MM.1S (cell line): ENCODE data around the gene SLC23A1.
A peak's percentile ranks its signal among the peaks of the same experiment; 100 is the strongest.

Experiments
- DNase-seq: peaks from one replicate; pipeline ENCODE4 v3.0.0-alpha.2; 2015
- H2AFZ ChIP-seq: fragments of 300-600 bp; sonication (generic); 2 replicates; pipeline ENCODE4 v1.6.0; 2016; ENCODE audit warnings: antibody characterized with exemption, low read length
- H3F3A ChIP-seq: fragments of 300-600 bp; sonication (generic); 2 replicates; pipeline ENCODE4 v1.6.1; 2016; ENCODE audit warnings: mild to moderate bottlenecking, antibody characterized with exemption, low read length, moderate library complexity, mixed read lengths; ENCODE audit not compliant: insufficient read depth
- H3K27ac ChIP-seq: fragments of 300-600 bp; sonication (generic); 2 replicates; pipeline ENCODE4 v1.5.1; 2016; ENCODE audit warnings: mild to moderate bottlenecking, low read length
- H3K27me3 ChIP-seq: fragments of 300-600 bp; sonication (generic); replicated peaks from 2 replicates; pipeline ENCODE4 v1.6.0; 2016; ENCODE audit warnings: low read length; ENCODE audit not compliant: insufficient read depth
- H3K36me3 ChIP-seq: fragments of 300-600 bp; sonication (generic); replicated peaks from 2 replicates; pipeline ENCODE4 v1.6.1; 2016; ENCODE audit warnings: mild to moderate bottlenecking, low read length, mixed read lengths; ENCODE audit not compliant: insufficient read depth
- H3K4me1 ChIP-seq: fragments of 300-600 bp; sonication (generic); 2 replicates; pipeline ENCODE4 v1.6.1; 2016; ENCODE audit warnings: low read length, mixed read lengths
- H3K4me2 ChIP-seq: fragments of 300-600 bp; sonication (generic); 2 replicates; pipeline ENCODE4 v1.6.0; 2016; ENCODE audit warnings: low read depth, low read length
- H3K4me3 ChIP-seq: fragments of 300-600 bp; sonication (generic); 2 replicates; pipeline ENCODE4 v1.5.1; 2016; ENCODE audit warnings: low read length, mixed read lengths
- H3K79me2 ChIP-seq: fragments of 300-600 bp; sonication (generic); 2 replicates; pipeline ENCODE4 v1.6.1; 2016; ENCODE audit warnings: mixed run types, low read length, mixed read lengths
- H3K9ac ChIP-seq: fragments of 300-600 bp; sonication (generic); 2 replicates; pipeline ENCODE4 v1.6.1; 2016; ENCODE audit warnings: low read length, mixed read lengths
- H3K9me2 ChIP-seq: fragments of 300-600 bp; sonication (generic); replicated peaks from 2 replicates; pipeline ENCODE4 v1.6.1; 2016; ENCODE audit warnings: mild to moderate bottlenecking, low read length, mixed read lengths; ENCODE audit not compliant: insufficient read depth
- H3K9me3 ChIP-seq: fragments of 300-600 bp; sonication (generic); replicated peaks from 2 replicates; pipeline ENCODE4 v1.6.1; 2016; ENCODE audit warnings: mild to moderate bottlenecking, low read length, mixed read lengths; ENCODE audit not compliant: insufficient read depth
- H4K20me1 ChIP-seq: fragments of 300-600 bp; sonication (generic); 2 replicates; pipeline ENCODE4 v1.6.1; 2016; ENCODE audit warnings: mild to moderate bottlenecking, low read length, moderate library complexity, mixed read lengths; ENCODE audit not compliant: insufficient read depth
- CTCF ChIP-seq: fragments of 300-600 bp; sonication (generic); IDR thresholded peaks from 2 replicates; pipeline ENCODE4 v1.5.1; 2016; ENCODE audit warnings: antibody characterized with exemption, low read length, mixed read lengths
- EZH2 ChIP-seq: fragments of 300-600 bp; sonication (generic); optimal IDR thresholded peaks from 2 replicates; pipeline ENCODE3; 2017; ENCODE audit warnings: low read depth, mild to moderate bottlenecking, antibody characterized with exemption, low read length, mixed read lengths
- EZH2phosphoT487 ChIP-seq: fragments of 300-600 bp; sonication (generic); IDR thresholded peaks from 2 replicates; pipeline ENCODE4 v1.6.1; 2018; ENCODE audit warnings: antibody characterized with exemption, low read length

The SLC23A1 gene

GRCh38 chr5:139408191-139408590 is 25.1 kb upstream of the SLC23A1 start:
- 0 out of 2 replicates have a peak overlapping the region, but pooled peaks have one; percentile 25 for H2AFZ ChIP-seq
- H3K27ac ChIP-seq: no peak overlapping the region
- no peak for DNase-seq
- peaks cover 14% of the 10 kb centered on the region for H3F3A ChIP-seq
- peaks cover 30% of the 10 kb centered on the region for H3K4me1 ChIP-seq
- no peaks in the 10 kb centered on the region for H4K20me1 ChIP-seq
- no peaks in the 10 kb centered on the region for H3K27me3 ChIP-seq
- H3K9me3 ChIP-seq: no peaks in the 10 kb centered on the region
- H3K79me2 ChIP-seq: peaks cover under 1% of the 10 kb centered on the region; the same call in 1 of the 2 replicates
- H3K36me3 ChIP-seq: no peaks in the 10 kb centered on the region
- no peak overlapping the region for H3K9ac ChIP-seq
- H3K4me2 ChIP-seq: no peak overlapping the region
- no peak for TF ChIP-seq EZH2
- no peak for TF ChIP-seq CTCF
- TF ChIP-seq EZH2phosphoT487: no peak
- H3K4me3 ChIP-seq: no peak overlapping the region
- no peaks in the 10 kb centered on the region for H3K9me2 ChIP-seq

GRCh38 chr5:139407517-139407916 is 24.4 kb upstream of the SLC23A1 start:
- Histone ChIP-seq H4K20me1 (no peaks in the 10 kb centered on the region), H3F3A (peaks cover 14% of the 10 kb centered on the region), H3K9me2 (no peaks in the 10 kb centered on the region), H3K36me3 (no peaks in the 10 kb centered on the region), H3K9me3 (no peaks in the 10 kb centered on the region), H3K4me1 (peaks cover 29% of the 10 kb centered on the region), H3K4me2 (peak overlapping the region; percentile 4; the same call in 1 of the 2 replicates), H3K9ac (no peak overlapping the region), H2AFZ (0 out of 2 replicates have a peak overlapping the region, but pooled peaks have one; percentile 25), H3K79me2 (peaks cover 7% of the 10 kb centered on the region; the same call in 1 of the 2 replicates), H3K27me3 (no peaks in the 10 kb centered on the region), H3K27ac (peak overlapping the region; percentile 24; the same call in 1 of the 2 replicates), H3K4me3 (no peak overlapping the region)
- TF ChIP-seq CTCF (no peak), EZH2phosphoT487 (no peak), EZH2 (no peak)
- DNase-seq: no peak

- H3K36me3 ChIP-seq: no peaks in the 10 kb centered on the region
- no peaks in the 10 kb centered on the region for H3K27me3 ChIP-seq
- peaks cover 28% of the 10 kb centered on the region for H3K4me1 ChIP-seq
- H3K9me3 ChIP-seq: no peaks in the 10 kb centered on the region
- H3K4me2 ChIP-seq: no peak overlapping the region
- H3K27ac ChIP-seq: peak overlapping the region; percentile 24; the same call in 1 of the 2 replicates
- H4K20me1 ChIP-seq: no peaks in the 10 kb centered on the region
- no peak overlapping the region for H3K4me3 ChIP-seq
- TF ChIP-seq CTCF (no peak), EZH2phosphoT487 (no peak), EZH2 (no peak)
- H3K9ac ChIP-seq: no peak overlapping the region
- peaks cover 8% of the 10 kb centered on the region; the same call in 1 of the 2 replicates for H3K79me2 ChIP-seq
- no peaks in the 10 kb centered on the region for H3K9me2 ChIP-seq
- no peak overlapping the region for H2AFZ ChIP-seq
- no peak for DNase-seq
- H3F3A ChIP-seq: peaks cover 14% of the 10 kb centered on the region
Observed at GRCh38 chr5:139406963-139407362, 23.9 kb upstream of the SLC23A1 start.
